ENCODE measurements around the gene AVL9.
"Not testable (repeated sequence)": the region's sequence is repeated elsewhere in the genome, so short reads cannot be mapped to it uniquely, and the experiment has no call there.

Gene AVL9

GRCh38 chr7:32495298-32496051 lies at the start of gene AVL9:
TSS of gene AVL9 (plus strand) at chr7:32495489. CDS start at chr7:32495710, 221 bp downstream.
- Histone ChIP-seq H3K9ac (ENCODE audit: low read length in 5 of 5) (peak within 1 kb of the TSS; percentile 75 to 98 (median 92)), H3K4me3 (ENCODE audit: low read depth in 1 of 5, low read length in 5 of 5) (peak within 1 kb of the TSS; percentile 89 to 98 (median 92)), H3K27me3 (ENCODE audit: control insufficient read depth in 5 of 5, insufficient read depth in 4 of 5, low read length in 5 of 5) (no peaks in the 10 kb centered on the region), H3K27ac (ENCODE audit: low read depth, low read length) (peak within 1 kb of the TSS; percentile 85), H3K36me3 (ENCODE audit: control insufficient read depth in 5 of 5, insufficient read depth in 5 of 5, low read length in 5 of 5) (peaks cover 0 to 3% (median 0%) of the 10 kb centered on the region in 5 donors), H3K9me3 (ENCODE audit: control insufficient read depth in 5 of 5, low read length in 5 of 5) (no peaks in the 10 kb centered on the region), H3K4me1 (ENCODE audit: control insufficient read depth in 5 of 5, insufficient read depth in 5 of 5, low read length in 5 of 5) (peaks cover 0 to 30% (median 22%) of the 10 kb centered on the region in 5 donors)

GRCh38 chr7:32447218-32447617 lies 48.1 kb upstream of the AVL9 start:
- Histone ChIP-seq H3K27me3 (ENCODE audit: control insufficient read depth in 5 of 5, insufficient read depth in 4 of 5, low read length in 5 of 5) (no peaks in the 10 kb centered on the region), H3K9ac (ENCODE audit: low read length in 5 of 5) (no peak overlapping the region)

GRCh38 chr7:32453341-32454011 lies 41.8 kb upstream of the AVL9 start:
- no peak overlapping the region for H3K4me3 ChIP-seq (ENCODE audit: low read depth in 1 of 5, low read length in 5 of 5)
- H3K27me3 ChIP-seq (ENCODE audit: control insufficient read depth in 5 of 5, insufficient read depth in 4 of 5, low read length in 5 of 5): peaks cover 0 to 5% (median 0%) of the 10 kb centered on the region in 5 donors
- H3K9ac ChIP-seq (ENCODE audit: low read length in 5 of 5): no peak overlapping the region
- H3K27ac ChIP-seq (ENCODE audit: low read depth, low read length): no peak overlapping the region
- no peaks in the 10 kb centered on the region for H3K4me1 ChIP-seq (ENCODE audit: control insufficient read depth in 5 of 5, insufficient read depth in 5 of 5, low read length in 5 of 5)
- H3K9me3 ChIP-seq (ENCODE audit: control insufficient read depth in 5 of 5, low read length in 5 of 5): peaks cover 0 to 5% (median 0%) of the 10 kb centered on the region in 5 donors
- H3K36me3 ChIP-seq (ENCODE audit: control insufficient read depth in 5 of 5, insufficient read depth in 5 of 5, low read length in 5 of 5): no peaks in the 10 kb centered on the region

More at GRCh38 chr7:32447218-32447617, 48.1 kb upstream of the AVL9 start:
- H3K9me3 ChIP-seq (ENCODE audit: control insufficient read depth in 5 of 5, low read length in 5 of 5): peaks cover 3 to 16% (median 6%) of the 10 kb centered on the region in 5 donors
- H3K36me3 ChIP-seq (ENCODE audit: control insufficient read depth in 5 of 5, insufficient read depth in 5 of 5, low read length in 5 of 5): no peaks in the 10 kb centered on the region
- no peak overlapping the region for H3K4me3 ChIP-seq (ENCODE audit: low read depth in 1 of 5, low read length in 5 of 5)
- no peaks in the 10 kb centered on the region for H3K4me1 ChIP-seq (ENCODE audit: control insufficient read depth in 5 of 5, insufficient read depth in 5 of 5, low read length in 5 of 5)
- no peak overlapping the region for H3K27ac ChIP-seq (ENCODE audit: low read depth, low read length)

- no peaks in the 10 kb centered on the region for H3K36me3 ChIP-seq (ENCODE audit: control insufficient read depth in 5 of 5, insufficient read depth in 5 of 5, low read length in 5 of 5)
- no peak overlapping the region for H3K27ac ChIP-seq (ENCODE audit: low read depth, low read length)
- H3K9ac ChIP-seq (ENCODE audit: low read length in 5 of 5): no peak overlapping the region
- no peaks in the 10 kb centered on the region for H3K9me3 ChIP-seq (ENCODE audit: control insufficient read depth in 5 of 5, low read length in 5 of 5)
- H3K27me3 ChIP-seq (ENCODE audit: control insufficient read depth in 5 of 5, insufficient read depth in 4 of 5, low read length in 5 of 5): peaks cover 0 to 5% (median 0%) of the 10 kb centered on the region in 5 donors
- no peak overlapping the region for H3K4me3 ChIP-seq (ENCODE audit: low read depth in 1 of 5, low read length in 5 of 5)
- H3K4me1 ChIP-seq (ENCODE audit: control insufficient read depth in 5 of 5, insufficient read depth in 5 of 5, low read length in 5 of 5): no peaks in the 10 kb centered on the region
These were observed 37.3 kb upstream of the AVL9 start for GRCh38 chr7:32458025-32458424.

GRCh38 chr7:32459788-32460187 lies 35.5 kb upstream of the AVL9 start:
- Histone ChIP-seq H3K9me3 (ENCODE audit: control insufficient read depth in 5 of 5, low read length in 5 of 5) (no peaks in the 10 kb centered on the region), H3K27me3 (ENCODE audit: control insufficient read depth in 5 of 5, insufficient read depth in 4 of 5, low read length in 5 of 5) (peaks cover 0 to 5% (median 0%) of the 10 kb centered on the region in 5 donors), H3K4me3 (ENCODE audit: low read depth in 1 of 5, low read length in 5 of 5) (no peak overlapping the region), H3K36me3 (ENCODE audit: control insufficient read depth in 5 of 5, insufficient read depth in 5 of 5, low read length in 5 of 5) (no peaks in the 10 kb centered on the region), H3K9ac (ENCODE audit: low read length in 5 of 5) (no peak overlapping the region), H3K4me1 (ENCODE audit: control insufficient read depth in 5 of 5, insufficient read depth in 5 of 5, low read length in 5 of 5) (no peaks in the 10 kb centered on the region), H3K27ac (ENCODE audit: low read depth, low read length) (no peak overlapping the region)

- H3K4me1 ChIP-seq (ENCODE audit: control insufficient read depth in 5 of 5, insufficient read depth in 5 of 5, low read length in 5 of 5): no peaks in the 10 kb centered on the region
- no peak overlapping the region for H3K9ac ChIP-seq (ENCODE audit: low read length in 5 of 5)
- peaks cover 0 to 5% (median 0%) of the 10 kb centered on the region in 5 donors for H3K27me3 ChIP-seq (ENCODE audit: control insufficient read depth in 5 of 5, insufficient read depth in 4 of 5, low read length in 5 of 5)
- H3K9me3 ChIP-seq (ENCODE audit: control insufficient read depth in 5 of 5, low read length in 5 of 5): no peaks in the 10 kb centered on the region
- H3K27ac ChIP-seq (ENCODE audit: low read depth, low read length): no peak overlapping the region
- no peak overlapping the region for H3K4me3 ChIP-seq (ENCODE audit: low read depth in 1 of 5, low read length in 5 of 5)
- H3K36me3 ChIP-seq (ENCODE audit: control insufficient read depth in 5 of 5, insufficient read depth in 5 of 5, low read length in 5 of 5): no peaks in the 10 kb centered on the region
These were observed 33.8 kb upstream of the AVL9 start for GRCh38 chr7:32461484-32461883.

GRCh38 chr7:32462451-32462850 lies 32.8 kb upstream of the AVL9 start:
- Histone ChIP-seq H3K4me3 (ENCODE audit: low read depth in 1 of 5, low read length in 5 of 5) (no peak overlapping the region), H3K27ac (ENCODE audit: low read depth, low read length) (no peak overlapping the region), H3K4me1 (ENCODE audit: control insufficient read depth in 5 of 5, insufficient read depth in 5 of 5, low read length in 5 of 5) (no peaks in the 10 kb centered on the region), H3K9ac (ENCODE audit: low read length in 5 of 5) (no peak overlapping the region), H3K9me3 (ENCODE audit: control insufficient read depth in 5 of 5, low read length in 5 of 5) (no peaks in the 10 kb centered on the region), H3K27me3 (ENCODE audit: control insufficient read depth in 5 of 5, insufficient read depth in 4 of 5, low read length in 5 of 5) (no peaks in the 10 kb centered on the region), H3K36me3 (ENCODE audit: control insufficient read depth in 5 of 5, insufficient read depth in 5 of 5, low read length in 5 of 5) (no peaks in the 10 kb centered on the region)

GRCh38 chr7:32462977-32463376 lies 32.3 kb upstream of the AVL9 start:
- no peaks in the 10 kb centered on the region for H3K4me1 ChIP-seq (ENCODE audit: control insufficient read depth in 5 of 5, insufficient read depth in 5 of 5, low read length in 5 of 5)
- H3K9ac ChIP-seq (ENCODE audit: low read length in 5 of 5): no peak overlapping the region
- no peaks in the 10 kb centered on the region for H3K36me3 ChIP-seq (ENCODE audit: control insufficient read depth in 5 of 5, insufficient read depth in 5 of 5, low read length in 5 of 5)
- no peaks in the 10 kb centered on the region for H3K27me3 ChIP-seq (ENCODE audit: control insufficient read depth in 5 of 5, insufficient read depth in 4 of 5, low read length in 5 of 5)
- no peaks in the 10 kb centered on the region for H3K9me3 ChIP-seq (ENCODE audit: control insufficient read depth in 5 of 5, low read length in 5 of 5)
- H3K4me3 ChIP-seq (ENCODE audit: low read depth in 1 of 5, low read length in 5 of 5): no peak overlapping the region
- no peak overlapping the region for H3K27ac ChIP-seq (ENCODE audit: low read depth, low read length)

GRCh38 chr7:32464641-32465416 lies 30.5 kb upstream of the AVL9 start:
- H3K27ac ChIP-seq (ENCODE audit: low read depth, low read length); H3K36me3 ChIP-seq (ENCODE audit: control insufficient read depth in 5 of 5, insufficient read depth in 5 of 5, low read length in 5 of 5); H3K4me1 ChIP-seq (ENCODE audit: control insufficient read depth in 5 of 5, insufficient read depth in 5 of 5, low read length in 5 of 5); H3K9me3 ChIP-seq (ENCODE audit: control insufficient read depth in 5 of 5, low read length in 5 of 5); H3K9ac ChIP-seq (ENCODE audit: low read length in 5 of 5); H3K4me3 ChIP-seq (ENCODE audit: low read depth in 1 of 5, low read length in 5 of 5); H3K27me3 ChIP-seq (ENCODE audit: control insufficient read depth in 5 of 5, insufficient read depth in 4 of 5, low read length in 5 of 5): not testable (repeated sequence)

- H3K27me3 ChIP-seq (ENCODE audit: control insufficient read depth in 5 of 5, insufficient read depth in 4 of 5, low read length in 5 of 5); H3K4me1 ChIP-seq (ENCODE audit: control insufficient read depth in 5 of 5, insufficient read depth in 5 of 5, low read length in 5 of 5); H3K9me3 ChIP-seq (ENCODE audit: control insufficient read depth in 5 of 5, low read length in 5 of 5); H3K4me3 ChIP-seq (ENCODE audit: low read depth in 1 of 5, low read length in 5 of 5); H3K36me3 ChIP-seq (ENCODE audit: control insufficient read depth in 5 of 5, insufficient read depth in 5 of 5, low read length in 5 of 5); H3K9ac ChIP-seq (ENCODE audit: low read length in 5 of 5); H3K27ac ChIP-seq (ENCODE audit: low read depth, low read length): not testable (repeated sequence)
These were observed 25.3 kb upstream of the AVL9 start for GRCh38 chr7:32470004-32470403.

All from subcutaneous abdominal adipose tissue (tissue), 5 donors.